IMR-90 (cell line): ENCODE measurements around the gene GKN1. TPM values are rescaled to one million over a fixed set of nuclear protein-coding genes. Genes with fewer than 3 reads are reported as not detected.

Source experiments
- ATAC-seq: fragments of 200-7000 bp; cut with Tn5 transposase; 2 replicates; pipeline ENCODE4 v1.9.1; 2020; ENCODE audit warnings: low read depth, mild to moderate bottlenecking, moderate library complexity
- BruUV-seq: library from RNA; stranded (reverse); fragments of 400-500 nt; replicated peaks from 2 replicates; lab custom pipeline; 2021; lab: Mats Ljungman, UMichigan
- CTCF ChIA-PET: fragments of 300-600 bp; formaldehyde crosslinking; extraction: SDS; loops from one replicate; lab custom pipeline; 2021; ENCODE audit warnings: antibody characterized with exemption; lab: Yijun Ruan, JAX
- POLR2A ChIA-PET: fragments of 300-600 bp; sonication (Branson Sonifier 250); formaldehyde crosslinking; loops from one replicate; lab custom pipeline; 2022; ENCODE audit warnings: antibody characterized with exemption; ENCODE audit not compliant: unreplicated experiment; lab: Charles Lee
- DNase-seq: peaks from one replicate; pipeline ENCODE4 v3.0.0; 2013
- H2AFZ ChIP-seq: replicated peaks from 2 replicates; pipeline ENCODE3; 2013; ENCODE audit warnings: low read length, mild to moderate bottlenecking; ENCODE audit not compliant: poor library complexity
- H2AK5ac ChIP-seq: 2 replicates; pipeline ENCODE4 v1.6.1; 2013; ENCODE audit warnings: low read depth, low read length, inconsistent platforms
- H2AK9ac ChIP-seq: replicated peaks from 2 replicates; pipeline ENCODE3; 2013; ENCODE audit warnings: mild to moderate bottlenecking, low read depth, low read length, moderate library complexity; ENCODE audit not compliant: poor library complexity
- H2BK120ac ChIP-seq: 2 replicates; pipeline ENCODE4 v1.6.1; 2013; ENCODE audit warnings: low read depth, low read length, inconsistent platforms
- H2BK15ac ChIP-seq: 3 replicates; pipeline ENCODE4 v1.6.1; 2013; ENCODE audit warnings: low read depth, low read length, inconsistent platforms
- H2BK20ac ChIP-seq: 2 replicates; pipeline ENCODE4 v1.6.1; 2013; ENCODE audit warnings: low read depth, mild to moderate bottlenecking, inconsistent platforms, low read length, moderate library complexity
- H2BK5ac ChIP-seq: 2 replicates; pipeline ENCODE4 v1.6.1; 2013; ENCODE audit warnings: mild to moderate bottlenecking, low read depth, low read length, inconsistent platforms; ENCODE audit not compliant: poor library complexity, severe bottlenecking
- H3K14ac ChIP-seq: replicated peaks from 2 replicates; pipeline ENCODE4 v1.6.1; 2013; ENCODE audit warnings: low read depth, low read length, inconsistent platforms
- H3K18ac ChIP-seq: 2 replicates; pipeline ENCODE4 v1.6.1; 2013; ENCODE audit warnings: low read depth, low read length, control low read depth
- H3K23ac ChIP-seq: 2 replicates; pipeline ENCODE4 v1.6.1; 2013; ENCODE audit warnings: low read depth, low read length, inconsistent platforms
- H3K27ac ChIP-seq: 2 replicates; pipeline ENCODE4 v1.5.1; 2013; ENCODE audit warnings: mild to moderate bottlenecking, control low read depth, low read length; ENCODE audit not compliant: insufficient read depth
- H3K27me3 ChIP-seq: 2 replicates; pipeline ENCODE4 v1.6.1; 2013; ENCODE audit warnings: low read length; ENCODE audit not compliant: control insufficient read depth, insufficient read depth
- H3K36me3 ChIP-seq: 2 replicates; pipeline ENCODE4 v1.6.1; 2013; ENCODE audit warnings: low read length, mixed read lengths; ENCODE audit not compliant: control insufficient read depth, insufficient read depth
- H3K4ac ChIP-seq: 2 replicates; pipeline ENCODE4 v1.6.1; 2013; ENCODE audit warnings: low read depth, low read length, inconsistent platforms
- H3K4me1 ChIP-seq: 2 replicates; pipeline ENCODE4 v1.6.1; 2013; ENCODE audit warnings: low read length, mixed read lengths; ENCODE audit not compliant: control insufficient read depth, insufficient read depth
- H3K4me2 ChIP-seq: 2 replicates; pipeline ENCODE4 v1.6.1; 2013; ENCODE audit warnings: low read depth, mild to moderate bottlenecking, control low read depth, low read length, moderate library complexity
- H3K4me3 ChIP-seq: 2 replicates; pipeline ENCODE4 v1.5.1; 2013; ENCODE audit warnings: low read depth, mild to moderate bottlenecking, control low read depth, low read length, moderate library complexity; ENCODE audit not compliant: insufficient read depth
- H3K56ac ChIP-seq: 2 replicates; pipeline ENCODE4 v1.6.1; 2013; ENCODE audit warnings: low read length, inconsistent platforms; ENCODE audit not compliant: insufficient read depth; ENCODE audit errors: extremely low read depth
- H3K79me1 ChIP-seq, 2 experiments: 2 replicates each; pipeline ENCODE4 v1.6.1; 2013; ENCODE audit warnings: low read length in 2 of 2, inconsistent platforms in 1 of 2, low read depth in 1 of 2
- H3K9ac ChIP-seq: 2 replicates; pipeline ENCODE4 v1.6.1; 2013; ENCODE audit warnings: low read depth, low read length, control low read depth
- H3K9me1 ChIP-seq: 2 replicates; pipeline ENCODE4 v1.6.1; 2013; ENCODE audit warnings: low read length, inconsistent platforms; ENCODE audit not compliant: insufficient read depth
- H3K9me3 ChIP-seq: 2 replicates; pipeline ENCODE4 v1.6.1; 2013; ENCODE audit warnings: low read length; ENCODE audit not compliant: control insufficient read depth, insufficient read depth
- H4K20me1 ChIP-seq: 2 replicates; pipeline ENCODE4 v1.6.1; 2013; ENCODE audit warnings: low read length, inconsistent platforms; ENCODE audit not compliant: insufficient read depth
- H4K5ac ChIP-seq: 2 replicates; pipeline ENCODE4 v1.6.1; 2013; ENCODE audit warnings: mild to moderate bottlenecking, low read depth, low read length, control low read depth
- H4K8ac ChIP-seq, 2 experiments: 2 replicates each; pipeline ENCODE4 v1.6.1; 2013; ENCODE audit warnings: low read depth in 2 of 2, low read length in 2 of 2, control low read depth in 1 of 2, inconsistent platforms in 1 of 2
- H4K91ac ChIP-seq: 2 replicates; pipeline ENCODE4 v1.6.1; 2013; ENCODE audit warnings: low read depth, low read length, inconsistent platforms; ENCODE audit not compliant: insufficient read depth
- RFX5 ChIP-seq: IDR thresholded peaks from 2 replicates; pipeline ENCODE4 v1.8.0; 2012; ENCODE audit warnings: low read depth, mild to moderate bottlenecking, low read length, moderate library complexity
- SMC3 ChIP-seq: fragments of 150-350 bp; IDR thresholded peaks from 2 replicates; pipeline ENCODE4 v1.6.1; 2016; ENCODE audit warnings: low read depth, mild to moderate bottlenecking, antibody characterized with exemption, low read length, moderate library complexity
- WGBS, 2 experiments: methylation state at CpG; one replicate each; pipeline versions ENCODE4 v1.1.5 to v1.1.7; 2013; ENCODE audit warnings: missing lambda C conversion rate in 2 of 2; ENCODE audit not compliant: insufficient read length in 1 of 2; ENCODE audit errors: extremely low coverage in 2 of 2; 5-methylcytosine and 5-hydroxymethylcytosine counted together
- dilution Hi-C: fragments of 300-500 bp; cut with HindIII; formaldehyde crosslinking; loops from one replicate; pipeline ENCODE4 v1.14.3; 2018; ENCODE audit warnings: low sequenced_read_pairs; ENCODE audit not compliant: unreplicated experiment
- in situ Hi-C: fragments of 300-500 bp; cut with MboI; formaldehyde crosslinking; loops from 3 replicates; pipeline ENCODE4 v1.14.3; 2019; ENCODE audit warnings: low sequenced_read_pairs, inconsistent platforms, mixed read lengths
- intact Hi-C: fragments of 100-400 bp; cut with micrococcal nuclease; formaldehyde crosslinking; loops from 2 replicates; pipeline ENCODE4 v1.10.0; 2022
- polyA plus RNA-seq, 3 experiments: library from polyadenylated mRNA; depleted of rRNA; stranded (reverse); fragments of >200 nt; gene quantifications; 2 replicates each; pipeline ENCODE4 v1.2.3, GENCODE V29; 2012; ENCODE audit warnings: low replicate concordance in 1 of 3
- total RNA-seq: library from RNA; depleted of rRNA; stranded (reverse); fragments of >200 nt; gene quantifications from 2 replicates; pipeline ENCODE4 v1.2.3, GENCODE V29; 2012

Gene GKN1
- total and polyA plus RNA-seq, 2 of the 4 experiments (the other 2 are of a cell fraction), result not detected

DNA sequence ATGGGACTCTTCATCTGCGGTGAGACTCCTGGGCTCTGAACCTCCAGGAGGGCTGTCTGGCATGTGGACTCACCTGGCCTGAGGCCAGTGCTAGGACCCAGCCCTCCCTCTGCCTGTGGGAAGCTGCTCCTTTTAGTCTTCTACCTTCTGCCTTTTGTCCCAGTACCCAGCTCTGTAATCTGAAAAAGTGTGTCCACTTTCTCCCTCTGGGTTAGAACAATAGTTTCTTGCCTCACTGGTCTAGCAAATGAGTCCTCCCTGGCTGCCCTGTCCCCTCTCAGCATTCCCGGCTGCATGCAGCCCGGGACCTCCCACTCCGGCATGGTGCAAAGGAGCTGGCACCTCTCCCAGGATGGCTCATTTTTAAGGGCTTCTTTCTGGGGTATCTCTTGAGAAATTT lies 47.6 kb upstream of the GKN1 start:
- H4K5ac ChIP-seq, result no peak overlapping the region
- H3K4me3 ChIP-seq, result no peak overlapping the region
- CTCF ChIA-PET, result interaction anchor here (0.6 to 2.7 kb wide), 5 partner anchors 82 to 732 kb away, joined by 3 to 24 read pairs (median 4); no protein-coding TSS in a partner anchor
- no peaks in the 10 kb centered on the region for H3K36me3 ChIP-seq
- WGBS, 2 experiments, result no CpG with 5 or more reads among the region's 4 CpGs
- no peaks in the 10 kb centered on the region; the same call in 1 of the 2 replicates for H3K27me3 ChIP-seq
- H4K8ac ChIP-seq, result no peak overlapping the region
- no peak for TF ChIP-seq SMC3
- no peak for TF ChIP-seq RFX5
- H3K9ac ChIP-seq, result no peak overlapping the region
- dilution Hi-C loops (no loop called here), intact Hi-C loops (no loop called here), in situ Hi-C loops (loop anchor here (10.0 kb wide), 1 partner anchor 462 kb away; the partner anchor contains the start of genes APLF and FBXO48)
- POLR2A ChIA-PET, result no interaction called here
- H3K4ac ChIP-seq, result no peak overlapping the region
- ATAC-seq (no peak), DNase-seq (no peak)
- peaks cover 7% of the 10 kb centered on the region for H3K9me1 ChIP-seq
- H2BK15ac ChIP-seq, result no peak overlapping the region
- H2BK120ac ChIP-seq, result no peak overlapping the region
- H3K27ac ChIP-seq, result no peak overlapping the region
- H2AK5ac ChIP-seq, result no peak overlapping the region
- no peak overlapping the region for H3K56ac ChIP-seq
- no peak overlapping the region for H4K91ac ChIP-seq
- no peaks in the 10 kb centered on the region for H4K20me1 ChIP-seq
- no peak overlapping the region for H3K18ac ChIP-seq
- no TSS peak for BruUV-seq
- H2BK20ac ChIP-seq, result no peak overlapping the region
- H3K9me3 ChIP-seq, result no peaks in the 10 kb centered on the region
- H2AFZ ChIP-seq, result no peak overlapping the region
- no peak overlapping the region for H3K23ac ChIP-seq
- peaks cover 3% of the 10 kb centered on the region; the same call in 1 of the 2 replicates for H3K4me1 ChIP-seq
- no peak overlapping the region for H3K4me2 ChIP-seq
- no peak overlapping the region for H2BK5ac ChIP-seq
- H3K14ac ChIP-seq, result no peak overlapping the region
- no peak overlapping the region for H2AK9ac ChIP-seq
- no peaks in the 10 kb centered on the region for H3K79me1 ChIP-seq
